ENCODE measurements around the gene ESCO1.
A peak's percentile ranks its signal among the peaks of the same experiment; 100 is the strongest.

ESCO1 gene

GRCh38 chr18:21489919-21490495 is 110.5 kb downstream of the ESCO1 start:
- no peak for DNase-seq
- peaks cover 0 to 4% of the 10 kb centered on the region in 2 donors for H3K27me3 Mint-ChIP-seq
- H3K36me3 Mint-ChIP-seq, result no peaks in the 10 kb centered on the region
- no peaks in the 10 kb centered on the region for H3K4me1 Mint-ChIP-seq
- no peak overlapping the region for H3K27ac Mint-ChIP-seq
- ATAC-seq (replicated peaks), result no peak
- no peaks in the 10 kb centered on the region for H3K9me3 Mint-ChIP-seq
- H3K4me3 Mint-ChIP-seq, result no peak overlapping the region

DNA sequence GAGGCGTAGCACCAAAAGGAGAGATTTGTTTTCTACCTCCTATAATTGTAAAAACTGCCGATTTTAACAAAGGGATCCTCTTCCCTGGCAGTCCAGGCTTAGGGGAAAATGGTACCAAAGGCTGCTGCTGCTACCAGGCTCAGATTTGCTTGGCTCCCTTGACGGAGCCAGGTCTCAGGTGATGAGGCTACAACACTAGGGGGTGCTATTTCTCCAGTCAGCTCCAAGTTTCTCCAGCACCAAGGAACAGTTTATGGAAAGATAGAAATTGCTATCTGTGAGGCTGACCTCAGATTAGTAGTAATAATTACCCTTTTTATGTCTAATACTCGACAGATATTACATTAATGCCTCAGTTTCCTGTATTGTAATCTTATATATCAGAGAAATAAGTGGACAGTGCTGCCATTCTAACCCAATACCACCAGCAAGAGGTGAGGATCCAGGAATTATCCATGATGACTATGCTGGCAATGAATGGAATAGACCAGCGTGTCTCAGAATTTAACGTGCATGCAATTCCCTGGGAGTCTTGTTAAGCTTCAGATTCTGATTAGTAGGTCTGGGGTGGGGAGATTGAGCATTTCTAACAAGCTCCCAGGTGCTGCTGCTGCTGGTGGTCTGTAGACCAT is 111.3 kb downstream of the ESCO1 start:
- Mint-ChIP-seq H3K9me3 (no peaks in the 10 kb centered on the region), H3K27ac (no peak overlapping the region), H3K4me1 (no peaks in the 10 kb centered on the region), H3K27me3 (peaks cover 0 to 4% of the 10 kb centered on the region in 2 donors), H3K36me3 (no peaks in the 10 kb centered on the region), H3K4me3 (no peak overlapping the region)
- DNase-seq (no peak), ATAC-seq (replicated peaks) (peak; percentile 50 to 56)

- Mint-ChIP-seq H3K27me3 (peaks cover 0 to 4% of the 10 kb centered on the region in 2 donors), H3K36me3 (no peaks in the 10 kb centered on the region), H3K4me3 (no peak overlapping the region), H3K4me1 (no peaks in the 10 kb centered on the region), H3K9me3 (no peaks in the 10 kb centered on the region), H3K27ac (no peak overlapping the region)
- DNase-seq, result no peak
- ATAC-seq (replicated peaks), result no peak
Measured at GRCh38 chr18:21486905-21487437, 113.5 kb downstream of the ESCO1 start.

DNA sequence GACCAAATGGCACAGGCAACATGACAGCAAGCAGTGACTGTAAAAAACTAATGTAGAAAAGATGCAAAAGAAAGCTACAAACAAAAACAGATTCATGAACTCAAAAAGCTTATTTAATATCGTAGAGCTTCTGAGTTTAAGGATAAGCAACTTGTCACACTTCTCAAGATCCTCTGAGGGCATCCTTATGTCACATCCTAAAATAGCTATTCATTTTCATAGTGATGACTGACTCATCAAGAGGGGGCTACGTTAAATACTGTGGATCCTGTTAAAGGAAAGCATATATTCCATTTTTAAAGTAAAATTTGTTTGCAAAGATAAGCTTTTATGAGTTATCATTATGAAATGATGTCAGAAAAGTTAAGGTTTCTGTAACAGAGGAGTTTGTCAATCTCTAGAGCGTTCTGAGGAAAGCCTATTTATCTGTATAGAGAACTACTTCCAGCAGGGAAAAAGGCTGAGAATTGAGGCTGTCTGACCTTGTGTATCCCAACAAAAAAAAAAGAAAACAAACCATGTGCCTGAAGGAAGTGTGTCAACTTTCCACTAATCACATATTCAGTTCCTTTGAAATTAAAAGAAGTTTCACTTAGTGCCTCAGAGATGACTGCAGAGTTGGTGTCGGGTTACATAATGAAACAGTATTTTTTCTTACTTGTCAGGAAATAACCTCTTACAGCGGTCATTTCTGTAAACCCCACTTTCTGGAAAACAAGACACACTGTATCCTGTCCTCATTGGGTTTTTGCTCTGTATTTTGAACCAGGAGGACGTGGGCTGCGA is 115.5 kb downstream of the ESCO1 start:
- ATAC-seq (replicated peaks), result no peak
- no peak overlapping the region for H3K27ac Mint-ChIP-seq
- no peaks in the 10 kb centered on the region for H3K9me3 Mint-ChIP-seq
- peaks cover 6 to 9% of the 10 kb centered on the region in 2 donors for H3K27me3 Mint-ChIP-seq
- no peak overlapping the region for H3K4me3 Mint-ChIP-seq
- no peaks in the 10 kb centered on the region for H3K4me1 Mint-ChIP-seq
- H3K36me3 Mint-ChIP-seq, result no peaks in the 10 kb centered on the region
- DNase-seq, result no peak

- H3K36me3 Mint-ChIP-seq, result no peaks in the 10 kb centered on the region
- H3K9me3 Mint-ChIP-seq, result no peaks in the 10 kb centered on the region
- no peaks in the 10 kb centered on the region for H3K4me1 Mint-ChIP-seq
- no peak overlapping the region for H3K4me3 Mint-ChIP-seq
- ATAC-seq (replicated peaks), result no peak
- H3K27me3 Mint-ChIP-seq, result peaks cover 6 to 9% of the 10 kb centered on the region in 2 donors
- no peak for DNase-seq
- H3K27ac Mint-ChIP-seq, result no peak overlapping the region
Measured at GRCh38 chr18:21483051-21483450, 117.5 kb downstream of the ESCO1 start.

GRCh38 chr18:21481739-21482138 is 118.8 kb downstream of the ESCO1 start:
- H3K9me3 Mint-ChIP-seq, result no peaks in the 10 kb centered on the region
- no peaks in the 10 kb centered on the region for H3K4me1 Mint-ChIP-seq
- peaks cover 6 to 16% of the 10 kb centered on the region in 2 donors for H3K27me3 Mint-ChIP-seq
- no peaks in the 10 kb centered on the region for H3K36me3 Mint-ChIP-seq
- H3K4me3 Mint-ChIP-seq, result no peak overlapping the region
- ATAC-seq (replicated peaks) (no peak), DNase-seq (no peak)
- H3K27ac Mint-ChIP-seq, result no peak overlapping the region

GRCh38 chr18:21479721-21480120 is 120.8 kb downstream of the ESCO1 start:
- no peaks in the 10 kb centered on the region for H3K4me1 Mint-ChIP-seq
- DNase-seq (no peak), ATAC-seq (replicated peaks) (no peak)
- no peaks in the 10 kb centered on the region for H3K36me3 Mint-ChIP-seq
- H3K4me3 Mint-ChIP-seq, result no peak overlapping the region
- H3K27ac Mint-ChIP-seq, result no peak overlapping the region
- H3K9me3 Mint-ChIP-seq, result no peaks in the 10 kb centered on the region
- peaks cover 19 to 22% of the 10 kb centered on the region in 2 donors for H3K27me3 Mint-ChIP-seq

Measured in stimulated activated naive B cell treated with anti-CD40 and anti-IgM and Interleukin-4, amounts not matched to agents 10 μg/mL and 1 μg/mL and 100 μg/mL, for 72 hours (primary cell).